ENCODE data around the gene GALNT2.

GALNT2 gene

GRCh38 chr1:230313453-230314141 lies 246.6 kb downstream of the GALNT2 start:
- no peaks in the 10 kb centered on the region for H3K36me3 ChIP-seq (ENCODE audit: low read length)
- H3K4me2 ChIP-seq (ENCODE audit: low read depth, low read length, poor library complexity, severe bottlenecking) = no peak overlapping the region
- H3K9me2 ChIP-seq (replicated peaks; ENCODE audit: insufficient read depth, low read length) = no peaks in the 10 kb centered on the region
- H3K27me3 ChIP-seq (ENCODE audit: low read length) = no peaks in the 10 kb centered on the region
- no peak overlapping the region for H3K4me3 ChIP-seq (ENCODE audit: insufficient read depth, low read length, poor library complexity, severe bottlenecking)
- no peak overlapping the region for H3K27ac ChIP-seq (ENCODE audit: low read depth, low read length)
- H3F3A ChIP-seq (ENCODE audit: insufficient read depth) = no peaks in the 10 kb centered on the region
- H4K20me1 ChIP-seq (ENCODE audit: low read depth, low read length) = no peaks in the 10 kb centered on the region
- H3K9ac ChIP-seq (ENCODE audit: low read length) = no peak overlapping the region
- H3K9me3 ChIP-seq (ENCODE audit: insufficient read depth, low read length) = no peaks in the 10 kb centered on the region
- no peaks in the 10 kb centered on the region for H3K79me2 ChIP-seq (ENCODE audit: insufficient read depth, low read length)
- TF ChIP-seq EZH2phosphoT487 (conservative IDR thresholded peaks at IDR 0.05; ENCODE audit: low read length) (no peak), CTCF (IDR thresholded peaks at IDR 0.05; ENCODE audit: insufficient read depth, low read length, poor library complexity, severe bottlenecking) (no peak)
- no peak overlapping the region for H2AFZ ChIP-seq (ENCODE audit: low read depth, low read length, severe bottlenecking)

- no peaks in the 10 kb centered on the region for H3K9me2 ChIP-seq (replicated peaks; ENCODE audit: insufficient read depth, low read length)
- no peaks in the 10 kb centered on the region for H3K36me3 ChIP-seq (ENCODE audit: low read length)
- H3K79me2 ChIP-seq (ENCODE audit: insufficient read depth, low read length) = no peaks in the 10 kb centered on the region
- H3K9me3 ChIP-seq (ENCODE audit: insufficient read depth, low read length) = no peaks in the 10 kb centered on the region
- H3K4me3 ChIP-seq (ENCODE audit: insufficient read depth, low read length, poor library complexity, severe bottlenecking) = no peak overlapping the region
- no peaks in the 10 kb centered on the region for H3F3A ChIP-seq (ENCODE audit: insufficient read depth)
- TF ChIP-seq CTCF (IDR thresholded peaks at IDR 0.05; ENCODE audit: insufficient read depth, low read length, poor library complexity, severe bottlenecking) (no peak), EZH2phosphoT487 (conservative IDR thresholded peaks at IDR 0.05; ENCODE audit: low read length) (no peak)
- no peak overlapping the region for H3K4me2 ChIP-seq (ENCODE audit: low read depth, low read length, poor library complexity, severe bottlenecking)
- no peaks in the 10 kb centered on the region for H3K27me3 ChIP-seq (ENCODE audit: low read length)
- no peak overlapping the region for H3K9ac ChIP-seq (ENCODE audit: low read length)
- H2AFZ ChIP-seq (ENCODE audit: low read depth, low read length, severe bottlenecking) = no peak overlapping the region
- H4K20me1 ChIP-seq (ENCODE audit: low read depth, low read length) = no peaks in the 10 kb centered on the region
- no peak overlapping the region for H3K27ac ChIP-seq (ENCODE audit: low read depth, low read length)
These were observed 247.1 kb downstream of the GALNT2 start for GRCh38 chr1:230314142-230314470.

- Histone ChIP-seq H2AFZ (ENCODE audit: low read depth, low read length, severe bottlenecking) (no peak overlapping the region), H3F3A (ENCODE audit: insufficient read depth) (no peaks in the 10 kb centered on the region), H3K9me2 (replicated peaks; ENCODE audit: insufficient read depth, low read length) (no peaks in the 10 kb centered on the region), H3K4me2 (ENCODE audit: low read depth, low read length, poor library complexity, severe bottlenecking) (no peak overlapping the region), H3K27ac (ENCODE audit: low read depth, low read length) (no peak overlapping the region), H3K27me3 (ENCODE audit: low read length) (no peaks in the 10 kb centered on the region), H4K20me1 (ENCODE audit: low read depth, low read length) (no peaks in the 10 kb centered on the region), H3K4me3 (ENCODE audit: insufficient read depth, low read length, poor library complexity, severe bottlenecking) (no peak overlapping the region), H3K9me3 (ENCODE audit: insufficient read depth, low read length) (no peaks in the 10 kb centered on the region), H3K36me3 (ENCODE audit: low read length) (no peaks in the 10 kb centered on the region), H3K79me2 (ENCODE audit: insufficient read depth, low read length) (no peaks in the 10 kb centered on the region), H3K9ac (ENCODE audit: low read length) (no peak overlapping the region)
- TF ChIP-seq EZH2phosphoT487 (conservative IDR thresholded peaks at IDR 0.05; ENCODE audit: low read length) = no peak
- no peak for TF ChIP-seq CTCF (IDR thresholded peaks at IDR 0.05; ENCODE audit: insufficient read depth, low read length, poor library complexity, severe bottlenecking)
These were observed 248.1 kb downstream of the GALNT2 start for GRCh38 chr1:230315099-230315498.
